ENCODE results near the gene CLEC7A. TPM values are rescaled to one million over a fixed set of nuclear protein-coding genes. Genes with fewer than 3 reads are reported as not detected.
A peak's percentile ranks its signal among the peaks of the same experiment; 100 is the strongest.

Gene CLEC7A
- total RNA-seq, 2 experiments from 2014 or later = not detected

DNA sequence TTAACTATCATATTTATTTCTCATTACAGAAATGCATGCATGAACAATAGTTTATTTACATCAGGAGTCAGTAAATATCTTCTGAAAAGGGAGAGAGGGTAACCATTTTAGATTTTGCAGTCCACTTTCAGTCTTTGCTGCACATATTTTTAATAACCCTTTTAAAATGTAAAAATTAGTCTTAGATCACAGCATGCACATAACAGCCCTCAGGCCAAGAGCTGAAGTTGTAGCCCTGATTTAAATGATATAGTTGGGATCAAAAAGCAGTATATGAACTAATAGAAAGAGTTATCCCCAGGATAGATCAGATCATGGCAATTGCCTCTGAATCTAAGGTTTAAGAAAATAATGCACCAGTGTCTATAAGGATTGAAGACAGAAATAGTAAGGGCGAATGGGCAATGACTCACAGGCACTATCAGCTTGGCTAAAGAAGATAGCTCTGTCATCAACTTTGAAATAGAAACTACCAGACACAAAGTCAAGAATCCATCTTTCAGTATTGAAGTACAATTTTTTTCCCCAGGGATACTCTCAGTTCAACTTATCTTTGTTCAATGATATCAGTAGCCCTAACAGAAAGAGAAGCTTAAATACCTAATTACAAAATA, 13.1 kb upstream of the CLEC7A start:
- Histone ChIP-seq H3K4me3 (ENCODE audit: low read depth, low read length, poor library complexity, severe bottlenecking) (no peak overlapping the region), H3K9me2 (ENCODE audit: insufficient read depth, low read length) (no peaks in the 10 kb centered on the region), H3K36me3 (ENCODE audit: insufficient read depth, low read length) (no peaks in the 10 kb centered on the region), H3K79me2 (ENCODE audit: insufficient read depth, low read depth, low read length) (no peaks in the 10 kb centered on the region), H3K4me2 (ENCODE audit: low read length) (no peak overlapping the region), H4K20me1 (ENCODE audit: insufficient read depth, low read length) (no peaks in the 10 kb centered on the region), H3K4me1 (ENCODE audit: insufficient read depth, low read length, poor library complexity, severe bottlenecking) (no peaks in the 10 kb centered on the region), H3K9me3 (ENCODE audit: low read length) (no peaks in the 10 kb centered on the region), H2AFZ (ENCODE audit: low read length) (no peak overlapping the region), H3K27ac (ENCODE audit: low read depth, low read length, poor library complexity, severe bottlenecking) (no peak overlapping the region)
- TF ChIP-seq, protein P1, sequence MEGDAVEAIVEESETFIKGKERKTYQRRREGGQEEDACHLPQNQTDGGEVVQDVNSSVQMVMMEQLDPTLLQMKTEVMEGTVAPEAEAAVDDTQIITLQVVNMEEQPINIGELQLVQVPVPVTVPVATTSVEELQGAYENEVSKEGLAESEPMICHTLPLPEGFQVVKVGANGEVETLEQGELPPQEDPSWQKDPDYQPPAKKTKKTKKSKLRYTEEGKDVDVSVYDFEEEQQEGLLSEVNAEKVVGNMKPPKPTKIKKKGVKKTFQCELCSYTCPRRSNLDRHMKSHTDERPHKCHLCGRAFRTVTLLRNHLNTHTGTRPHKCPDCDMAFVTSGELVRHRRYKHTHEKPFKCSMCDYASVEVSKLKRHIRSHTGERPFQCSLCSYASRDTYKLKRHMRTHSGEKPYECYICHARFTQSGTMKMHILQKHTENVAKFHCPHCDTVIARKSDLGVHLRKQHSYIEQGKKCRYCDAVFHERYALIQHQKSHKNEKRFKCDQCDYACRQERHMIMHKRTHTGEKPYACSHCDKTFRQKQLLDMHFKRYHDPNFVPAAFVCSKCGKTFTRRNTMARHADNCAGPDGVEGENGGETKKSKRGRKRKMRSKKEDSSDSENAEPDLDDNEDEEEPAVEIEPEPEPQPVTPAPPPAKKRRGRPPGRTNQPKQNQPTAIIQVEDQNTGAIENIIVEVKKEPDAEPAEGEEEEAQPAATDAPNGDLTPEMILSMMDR (conservative IDR thresholded peaks at IDR 0.05; ENCODE audit: low read length) = no peak
- no peak for TF ChIP-seq EZH2phosphoT487 (IDR thresholded peaks at IDR 0.05; ENCODE audit: borderline replicate concordance, low read depth, low read length)
- ChIA-PET CTCF (ENCODE audit: unreplicated experiment) (no interaction called here), POLR2A (interaction anchor here (0.6 to 1.4 kb wide), 9 partner anchors 9 to 537 kb away, joined by 3 to 4 read pairs (median 3); partner anchors contain the start of genes CLEC12B and CLEC7A)
- no peak for DNase-seq (ENCODE audit: low spot score)
- BruUV-seq (replicated peaks) = no TSS peak
- intact Hi-C loops (cut with micrococcal nuclease; ENCODE audit: unreplicated experiment) = loop anchor here (5.0 to 10.0 kb wide), 5 partner anchors 126 to 391 kb away; no protein-coding TSS in a partner anchor

DNA sequence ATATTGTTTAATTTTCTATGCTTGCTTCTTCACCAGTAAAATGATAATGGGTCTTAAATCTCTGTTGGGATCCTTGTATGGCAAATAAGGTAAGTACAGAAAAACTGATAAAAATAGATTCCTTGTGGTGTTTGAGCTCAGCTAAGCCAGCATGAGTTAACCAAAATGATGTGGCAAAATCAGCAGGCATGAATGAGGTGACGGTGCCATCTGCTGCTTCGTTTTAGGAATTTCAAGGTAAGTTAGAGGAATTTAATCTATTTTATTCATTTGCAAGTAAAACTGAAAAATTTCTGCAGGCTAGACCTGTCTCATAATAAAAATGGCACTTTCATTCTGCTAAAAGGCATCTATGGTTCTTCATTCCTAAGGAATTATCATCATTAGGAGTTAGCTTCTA, 10.0 kb upstream of the CLEC7A start:
- no peaks in the 10 kb centered on the region for H3K4me1 ChIP-seq (ENCODE audit: insufficient read depth, low read length, poor library complexity, severe bottlenecking)
- H4K20me1 ChIP-seq (ENCODE audit: insufficient read depth, low read length) = no peaks in the 10 kb centered on the region
- no peaks in the 10 kb centered on the region for H3K9me2 ChIP-seq (ENCODE audit: insufficient read depth, low read length)
- no peak overlapping the region for H3K4me2 ChIP-seq (ENCODE audit: low read length)
- BruUV-seq (replicated peaks) = no TSS peak
- H3K27ac ChIP-seq (ENCODE audit: low read depth, low read length, poor library complexity, severe bottlenecking) = no peak overlapping the region
- no peaks in the 10 kb centered on the region for H3K9me3 ChIP-seq (ENCODE audit: low read length)
- TF ChIP-seq, protein P1 (conservative IDR thresholded peaks at IDR 0.05; ENCODE audit: low read length) = peak; percentile 85
- no peak for TF ChIP-seq EZH2phosphoT487 (IDR thresholded peaks at IDR 0.05; ENCODE audit: borderline replicate concordance, low read depth, low read length)
- no peaks in the 10 kb centered on the region for H3K36me3 ChIP-seq (ENCODE audit: insufficient read depth, low read length)
- no peak overlapping the region for H3K4me3 ChIP-seq (ENCODE audit: low read depth, low read length, poor library complexity, severe bottlenecking)
- POLR2A ChIA-PET = interaction anchor here (0.6 to 1.6 kb wide), 4 partner anchors 10 to 326 kb away, joined by 3 to 4 read pairs (median 4); partner anchors contain the start of gene CLEC7A
- peak; percentile 67 for DNase-seq (ENCODE audit: low spot score)
- CTCF ChIA-PET (ENCODE audit: unreplicated experiment) = interaction anchor here (1.2 kb wide), 1 partner anchor 130 kb away, joined by 3 read pairs; the partner anchor contains the start of gene CLEC12B
- no peak overlapping the region for H2AFZ ChIP-seq (ENCODE audit: low read length)
- intact Hi-C loops (cut with micrococcal nuclease; ENCODE audit: unreplicated experiment) = loop anchor here (1.0 to 10.0 kb wide), 7 partner anchors 106 to 388 kb away; no protein-coding TSS in a partner anchor
- H3K79me2 ChIP-seq (ENCODE audit: insufficient read depth, low read depth, low read length) = no peaks in the 10 kb centered on the region

GRCh38 chr12:10136637-10137205, 6.7 kb upstream of the CLEC7A start:
- intact Hi-C loops (cut with micrococcal nuclease; ENCODE audit: unreplicated experiment) = no loop called here
- CTCF ChIA-PET (ENCODE audit: unreplicated experiment) = no interaction called here

More at GRCh38 chr12:10136637-10137205, 6.7 kb upstream of the CLEC7A start:
- H3K9me2 ChIP-seq (ENCODE audit: insufficient read depth, low read length) = no peaks in the 10 kb centered on the region
- no peak overlapping the region for H3K4me3 ChIP-seq (ENCODE audit: low read depth, low read length, poor library complexity, severe bottlenecking)
- H3K9me3 ChIP-seq (ENCODE audit: low read length) = no peaks in the 10 kb centered on the region
- H3K4me2 ChIP-seq (ENCODE audit: low read length) = no peak overlapping the region
- POLR2A ChIA-PET = interaction anchor here (0.6 to 0.7 kb wide), 3 partner anchors 45 to 282 kb away, joined by 3 read pairs; no protein-coding TSS in a partner anchor
- no peak overlapping the region for H2AFZ ChIP-seq (ENCODE audit: low read length)
- H3K79me2 ChIP-seq (ENCODE audit: insufficient read depth, low read depth, low read length) = no peaks in the 10 kb centered on the region
- BruUV-seq (replicated peaks) = no TSS peak
- no peaks in the 10 kb centered on the region for H3K36me3 ChIP-seq (ENCODE audit: insufficient read depth, low read length)
- H4K20me1 ChIP-seq (ENCODE audit: insufficient read depth, low read length) = no peaks in the 10 kb centered on the region
- no peak for DNase-seq (ENCODE audit: low spot score)
- TF ChIP-seq, protein P1 (conservative IDR thresholded peaks at IDR 0.05; ENCODE audit: low read length) = no peak
- no peak for TF ChIP-seq EZH2phosphoT487 (IDR thresholded peaks at IDR 0.05; ENCODE audit: borderline replicate concordance, low read depth, low read length)
- H3K27ac ChIP-seq (ENCODE audit: low read depth, low read length, poor library complexity, severe bottlenecking) = no peak overlapping the region
- no peaks in the 10 kb centered on the region for H3K4me1 ChIP-seq (ENCODE audit: insufficient read depth, low read length, poor library complexity, severe bottlenecking)

Measured in OCI-LY7 (cell line).